Globus pallidus (tissue), 1 donor: Measurements from ENCODE around the gene MMRN1.

ENCODE experiments used
- DNase-seq: peaks from one replicate; pipeline ENCODE4 v3.0.0-alpha.2; 2015; ENCODE audit warnings: low spot score

Gene MMRN1, protein sequence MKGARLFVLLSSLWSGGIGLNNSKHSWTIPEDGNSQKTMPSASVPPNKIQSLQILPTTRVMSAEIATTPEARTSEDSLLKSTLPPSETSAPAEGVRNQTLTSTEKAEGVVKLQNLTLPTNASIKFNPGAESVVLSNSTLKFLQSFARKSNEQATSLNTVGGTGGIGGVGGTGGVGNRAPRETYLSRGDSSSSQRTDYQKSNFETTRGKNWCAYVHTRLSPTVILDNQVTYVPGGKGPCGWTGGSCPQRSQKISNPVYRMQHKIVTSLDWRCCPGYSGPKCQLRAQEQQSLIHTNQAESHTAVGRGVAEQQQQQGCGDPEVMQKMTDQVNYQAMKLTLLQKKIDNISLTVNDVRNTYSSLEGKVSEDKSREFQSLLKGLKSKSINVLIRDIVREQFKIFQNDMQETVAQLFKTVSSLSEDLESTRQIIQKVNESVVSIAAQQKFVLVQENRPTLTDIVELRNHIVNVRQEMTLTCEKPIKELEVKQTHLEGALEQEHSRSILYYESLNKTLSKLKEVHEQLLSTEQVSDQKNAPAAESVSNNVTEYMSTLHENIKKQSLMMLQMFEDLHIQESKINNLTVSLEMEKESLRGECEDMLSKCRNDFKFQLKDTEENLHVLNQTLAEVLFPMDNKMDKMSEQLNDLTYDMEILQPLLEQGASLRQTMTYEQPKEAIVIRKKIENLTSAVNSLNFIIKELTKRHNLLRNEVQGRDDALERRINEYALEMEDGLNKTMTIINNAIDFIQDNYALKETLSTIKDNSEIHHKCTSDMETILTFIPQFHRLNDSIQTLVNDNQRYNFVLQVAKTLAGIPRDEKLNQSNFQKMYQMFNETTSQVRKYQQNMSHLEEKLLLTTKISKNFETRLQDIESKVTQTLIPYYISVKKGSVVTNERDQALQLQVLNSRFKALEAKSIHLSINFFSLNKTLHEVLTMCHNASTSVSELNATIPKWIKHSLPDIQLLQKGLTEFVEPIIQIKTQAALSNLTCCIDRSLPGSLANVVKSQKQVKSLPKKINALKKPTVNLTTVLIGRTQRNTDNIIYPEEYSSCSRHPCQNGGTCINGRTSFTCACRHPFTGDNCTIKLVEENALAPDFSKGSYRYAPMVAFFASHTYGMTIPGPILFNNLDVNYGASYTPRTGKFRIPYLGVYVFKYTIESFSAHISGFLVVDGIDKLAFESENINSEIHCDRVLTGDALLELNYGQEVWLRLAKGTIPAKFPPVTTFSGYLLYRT

GRCh38 chr4:89894649-89895550 is at the start of gene MMRN1:
MMRN1 (plus strand) TSS chr4:89894854; CDS start chr4:89894972, 118 bp downstream.
- DNase-seq = no peak

- no peak for DNase-seq
These were observed 46.9 kb upstream of the MMRN1 start for GRCh38 chr4:89847571-89848325.

DNA sequence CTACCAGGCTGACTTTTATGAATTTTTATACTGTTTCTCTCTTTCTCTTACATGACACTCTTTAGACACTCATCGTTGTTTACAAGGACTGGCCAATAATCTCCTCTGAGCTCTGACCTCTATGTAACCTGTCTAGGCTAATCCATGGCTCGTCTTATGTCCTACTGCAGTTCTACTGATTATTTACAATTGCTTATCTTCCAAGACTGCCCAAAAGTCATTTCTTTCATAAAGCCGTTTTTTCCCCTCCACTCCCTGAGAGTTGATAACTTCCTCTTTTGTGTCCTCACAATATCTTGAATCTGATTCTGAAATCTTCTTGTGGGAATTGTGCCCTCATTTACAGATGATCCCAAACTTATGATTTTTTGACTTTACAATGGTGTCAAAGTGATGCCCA is 39.4 kb upstream of the MMRN1 start:
- DNase-seq = no peak

- DNase-seq = no peak
These were observed 33.7 kb upstream of the MMRN1 start for GRCh38 chr4:89860971-89861370.

DNA sequence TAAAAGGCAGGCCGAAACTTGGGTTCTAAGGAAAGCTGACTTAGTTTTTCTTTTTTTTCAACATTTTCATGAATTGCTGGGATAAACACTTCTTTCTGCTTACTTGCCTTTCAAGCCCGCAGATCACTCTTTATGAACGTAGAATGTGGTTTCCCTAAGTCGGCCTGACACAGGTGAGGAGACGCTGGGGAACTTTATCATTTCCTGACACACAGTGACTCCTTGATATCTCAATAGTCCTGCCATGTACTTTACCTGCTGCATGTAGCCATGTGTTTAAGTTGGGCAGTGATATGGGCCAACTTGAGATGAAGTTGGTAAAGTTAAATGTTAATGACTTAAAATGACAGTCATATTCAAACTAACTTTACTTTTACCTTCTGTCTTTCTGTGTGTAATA is 31.1 kb upstream of the MMRN1 start:
- no peak for DNase-seq

GRCh38 chr4:89868276-89868675 is 26.4 kb upstream of the MMRN1 start:
- no peak for DNase-seq

DNA sequence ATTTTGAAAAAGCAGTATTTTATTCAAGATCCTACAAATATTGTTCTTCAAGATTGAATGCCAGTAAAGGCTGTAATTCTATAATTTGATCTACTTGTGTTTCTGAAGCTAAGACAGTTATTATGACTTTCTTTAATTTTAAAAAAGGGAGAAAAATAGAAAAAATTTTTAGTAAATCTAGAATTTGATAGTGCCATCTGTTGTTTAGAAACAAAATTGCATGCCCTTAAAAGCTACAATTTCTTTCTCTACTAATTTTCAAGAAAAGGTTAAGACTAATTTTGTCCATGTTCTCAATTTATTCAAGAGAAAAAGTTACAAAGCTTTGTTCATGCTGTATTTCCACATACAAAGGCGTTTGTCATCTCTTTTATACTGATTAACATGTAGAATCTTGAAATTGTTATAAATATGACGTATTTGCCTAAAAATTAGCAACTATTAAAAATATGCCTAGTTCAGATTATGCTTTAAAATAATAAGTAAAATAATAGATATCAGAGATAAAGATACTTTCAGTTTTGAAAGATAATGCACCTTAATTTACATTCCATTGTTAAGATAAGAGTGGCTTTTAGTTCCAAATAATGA is 25.6 kb upstream of the MMRN1 start:
- no peak for DNase-seq

DNA sequence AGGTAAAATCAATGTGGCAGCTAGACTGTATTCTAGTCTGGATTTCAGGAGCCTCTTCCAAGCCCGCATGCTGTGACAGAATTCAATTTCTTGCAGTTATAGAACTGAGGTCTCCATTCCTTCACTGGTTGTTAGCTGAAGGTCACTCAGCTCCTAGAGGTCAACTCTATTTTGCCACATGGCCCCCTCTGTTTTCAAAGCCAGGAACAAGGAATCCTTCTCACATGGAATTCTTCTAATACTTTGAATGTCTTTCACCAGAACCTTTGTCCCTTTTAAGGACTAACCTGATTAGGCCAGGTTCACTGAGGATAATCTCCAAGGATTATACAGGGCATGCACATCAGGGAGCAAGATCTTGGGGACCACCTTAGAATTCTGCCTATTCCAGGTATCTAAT is 23.4 kb upstream of the MMRN1 start:
- DNase-seq = no peak

DNA sequence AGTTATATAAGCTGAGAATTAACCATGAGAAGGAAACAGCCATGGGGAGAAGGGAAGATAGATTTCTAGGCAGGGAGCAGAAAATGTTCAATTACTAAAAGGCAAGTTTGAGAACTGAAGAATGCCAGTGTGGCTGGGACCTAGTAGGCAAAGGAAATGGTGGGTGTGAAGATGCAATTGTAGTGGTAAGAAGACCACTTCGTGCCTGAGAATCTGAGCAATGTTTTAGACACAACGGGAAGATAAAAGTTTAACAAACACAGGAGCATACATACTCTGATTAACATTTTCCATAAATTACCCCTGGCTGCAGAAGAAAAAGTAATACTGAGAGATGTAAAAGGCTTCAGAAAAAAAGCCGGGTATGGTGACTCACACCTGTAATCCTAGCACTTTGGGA is 18.1 kb upstream of the MMRN1 start:
- DNase-seq = no peak

- DNase-seq = no peak
These were observed 16.0 kb upstream of the MMRN1 start for GRCh38 chr4:89878611-89879010.

DNA sequence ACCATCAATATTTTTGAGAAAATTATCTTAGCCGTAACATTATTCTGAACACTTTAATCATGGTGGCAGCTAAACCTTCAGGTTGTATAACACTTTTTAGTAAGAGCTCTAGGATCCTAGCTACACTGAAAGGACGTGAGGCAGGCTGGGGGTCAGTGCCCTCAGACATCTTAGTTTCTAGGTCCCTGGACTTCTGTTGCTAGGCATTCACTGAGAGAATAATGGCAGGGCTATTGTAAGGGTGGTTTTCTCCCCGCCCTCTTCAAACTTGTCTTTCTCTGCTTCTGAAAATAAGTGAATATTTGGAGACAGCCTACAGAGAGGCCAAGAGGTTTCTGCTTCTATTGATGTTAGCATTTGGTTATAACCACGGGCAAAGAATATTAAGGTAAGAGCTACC is 15.4 kb upstream of the MMRN1 start:
- DNase-seq = no peak

DNA sequence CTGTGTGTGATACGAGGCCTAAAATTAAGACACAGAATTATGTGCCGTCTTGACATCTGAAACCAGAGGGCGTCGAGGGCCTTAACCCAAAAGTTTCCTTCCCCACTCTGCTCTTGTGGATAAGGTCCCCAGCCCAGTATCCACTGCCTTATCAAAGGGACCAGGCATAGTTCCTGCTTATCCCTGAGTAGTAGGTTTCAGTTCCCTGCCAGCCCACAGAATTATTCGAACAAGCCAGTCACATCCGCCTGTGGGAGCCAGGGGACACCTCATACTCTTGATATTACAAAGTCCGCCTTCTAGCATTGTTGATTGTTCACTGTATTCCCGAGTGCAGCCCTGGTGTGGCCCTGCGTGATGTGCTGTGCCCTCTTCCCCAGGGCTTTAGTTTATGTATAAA is 5.4 kb upstream of the MMRN1 start:
- no peak for DNase-seq

- DNase-seq = no peak
These were observed 3.2 kb downstream of the MMRN1 start for GRCh38 chr4:89897867-89898266.

- DNase-seq = no peak
These were observed 3.7 kb downstream of the MMRN1 start for GRCh38 chr4:89898304-89898716.

DNA sequence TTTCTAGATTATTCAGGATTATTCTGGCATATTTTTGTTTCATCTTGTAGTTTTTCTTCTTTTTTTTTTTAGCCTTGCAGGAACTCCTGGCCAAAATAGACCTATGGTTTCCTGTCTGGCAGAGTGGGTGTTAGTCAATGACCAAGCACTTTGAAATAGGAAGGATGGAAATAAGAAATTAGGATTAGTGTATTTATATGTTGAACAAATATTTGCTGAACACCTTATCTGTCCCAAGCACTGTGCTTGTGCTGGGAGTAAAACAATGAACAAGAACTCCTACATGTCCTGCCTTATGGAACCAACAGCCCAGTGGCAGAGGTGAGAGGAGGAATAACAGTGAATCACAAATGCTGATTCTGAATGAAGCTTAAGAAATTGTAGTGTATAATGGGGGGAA is 4.5 kb downstream of the MMRN1 start:
- no peak for DNase-seq

DNA sequence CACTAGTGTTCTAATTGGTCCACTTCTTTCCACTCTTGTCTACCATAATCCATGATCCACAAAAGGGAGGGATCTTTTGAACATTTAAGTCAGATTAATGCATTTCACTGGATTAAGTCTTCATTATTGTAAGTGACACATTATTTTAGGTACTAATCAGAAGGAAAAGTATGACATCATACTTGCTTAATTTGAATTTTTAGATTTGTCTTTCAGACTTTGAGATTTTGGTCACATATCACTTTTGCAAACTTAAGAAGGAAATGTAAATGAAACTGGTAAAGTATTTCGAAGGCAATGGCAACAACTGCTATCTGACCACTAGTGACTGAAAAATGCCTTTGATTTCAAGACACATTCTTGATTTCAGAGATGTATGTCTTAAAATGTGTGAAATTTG is 5.2 kb downstream of the MMRN1 start:
- DNase-seq = no peak

DNA sequence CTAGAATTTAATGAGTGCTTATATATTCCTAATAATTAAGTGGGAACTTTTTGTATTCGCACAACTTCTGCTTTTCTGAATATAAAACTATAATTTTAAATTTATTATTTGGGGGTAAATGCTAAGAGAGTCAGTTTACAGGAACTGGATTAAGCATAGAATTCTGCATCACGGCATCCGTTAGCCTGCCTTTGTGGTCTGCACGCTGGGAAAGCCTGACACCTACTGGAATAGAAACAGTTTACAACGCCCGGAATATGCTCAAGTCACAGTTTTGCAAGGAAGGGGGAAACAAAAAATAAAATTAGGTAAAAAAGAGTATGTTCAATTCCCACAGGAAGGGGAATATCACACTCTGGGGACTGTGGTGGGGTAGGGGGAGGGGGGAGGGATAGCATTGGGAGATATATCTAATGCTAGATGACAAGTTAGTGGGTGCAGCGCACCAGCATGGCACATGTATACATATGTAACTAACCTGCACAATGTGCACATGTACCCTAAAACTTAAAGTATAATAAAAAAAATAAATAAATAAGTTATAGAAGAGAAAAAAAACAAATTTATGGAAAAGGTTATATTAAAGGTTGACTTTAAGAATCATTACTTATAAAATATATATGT is 7.3 kb downstream of the MMRN1 start:
- DNase-seq = peak; percentile 59

DNA sequence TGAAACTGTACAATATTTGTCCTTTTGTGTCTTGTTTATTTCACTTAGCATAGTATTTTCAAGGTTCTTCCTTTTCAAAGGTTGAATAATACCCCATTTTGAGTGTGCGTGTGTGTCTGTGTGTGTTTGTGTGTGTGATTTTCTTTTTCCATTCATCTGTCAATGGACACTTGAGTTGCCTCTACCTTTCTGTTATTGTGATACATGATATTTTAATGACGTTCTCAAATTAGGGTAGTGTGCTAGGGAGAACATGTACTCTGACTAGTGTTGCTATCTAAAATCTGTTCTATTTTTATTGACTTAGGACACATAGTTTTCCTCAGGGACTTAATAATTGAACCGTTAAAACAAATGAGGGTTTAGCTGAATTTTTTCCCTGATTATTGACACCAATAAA is 9.9 kb downstream of the MMRN1 start:
- DNase-seq = no peak

DNA sequence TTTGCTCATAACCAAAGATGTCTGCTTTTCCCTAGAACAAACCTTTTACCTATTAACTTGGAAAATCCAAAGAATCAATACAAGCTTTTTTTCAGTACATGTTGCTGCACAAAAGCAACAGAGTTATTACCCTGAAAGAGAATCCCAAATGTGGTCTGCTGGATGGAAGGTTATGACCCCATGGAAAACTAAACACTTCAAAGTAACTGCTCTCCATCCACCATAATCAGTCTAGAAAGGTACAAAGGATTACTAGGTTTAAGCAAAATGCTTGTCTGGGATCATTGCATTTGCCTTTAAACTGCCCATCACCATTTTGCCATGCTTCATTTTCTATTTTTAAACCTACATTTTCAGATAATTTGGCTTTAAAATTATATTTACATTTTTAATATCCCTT is 11.7 kb downstream of the MMRN1 start:
- no peak for DNase-seq
